ENCODE data around the gene SPINK8. TPM values are rescaled to one million over a fixed set of nuclear protein-coding genes. Genes with fewer than 3 reads are reported as not detected.
A peak's percentile ranks its signal among the peaks of the same experiment; 100 is the strongest.

The SPINK8 gene
- total and polyA plus RNA-seq, 4 donors = not detected

DNA sequence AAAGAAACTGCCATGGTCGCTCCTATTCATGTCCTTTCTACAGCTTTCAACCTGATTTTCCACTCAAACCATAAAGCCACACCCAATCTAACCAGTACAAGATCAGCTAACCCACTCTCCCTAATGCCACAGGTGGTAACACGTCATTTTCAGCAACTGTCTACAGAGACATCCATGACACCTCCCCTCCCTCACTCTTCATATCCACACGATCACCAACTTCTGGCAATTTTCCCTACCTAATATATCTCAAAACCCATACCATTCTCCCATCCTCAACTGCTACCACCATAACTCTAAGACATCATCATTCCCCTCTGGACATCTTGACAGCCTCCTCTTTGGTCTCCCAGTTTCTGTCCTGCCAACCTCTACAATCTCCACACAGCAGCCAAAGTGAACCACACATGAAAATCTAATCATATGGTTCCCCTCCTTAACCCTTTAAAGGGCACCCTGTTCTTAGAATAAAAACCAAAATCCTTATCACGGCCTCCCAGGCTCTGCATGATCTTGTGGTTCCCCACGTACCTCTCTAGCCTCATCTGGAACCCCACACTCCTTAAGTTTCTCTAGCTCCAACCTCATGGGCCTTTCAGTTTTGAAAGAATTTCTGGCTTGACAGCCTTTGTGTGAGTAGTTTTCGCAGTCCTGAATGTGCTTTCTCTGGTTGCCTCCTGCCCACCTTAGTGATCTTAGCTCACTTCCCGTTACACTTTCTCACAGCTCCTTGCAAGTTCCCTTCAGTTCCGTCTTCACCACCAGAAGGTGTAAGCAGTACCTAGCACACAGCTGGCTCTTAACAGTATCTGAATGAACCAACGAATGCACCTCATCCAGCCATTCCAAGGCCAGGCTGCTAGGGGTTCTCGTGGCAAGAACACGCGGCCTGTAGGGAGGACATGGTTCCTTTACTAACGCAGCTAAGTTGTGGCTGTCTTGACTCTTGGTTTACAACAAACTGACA lies 33.4 kb downstream of the SPINK8 start:
- H3K27ac ChIP-seq (ENCODE audit: low read depth in 1 of 2, low read length in 2 of 2) = peak overlapping the region in 1 of 2 donors; percentile 90
- 81% methylated on average over 13 of the region's 13 CpGs for WGBS
- H3K9ac ChIP-seq (ENCODE audit: low read depth in 1 of 2, low read length in 2 of 2) = no peak overlapping the region
- H3K4me1 ChIP-seq (ENCODE audit: control insufficient read depth in 4 of 4, insufficient read depth in 4 of 4, low read length in 3 of 4) = peaks cover 0 to 18% (median 6%) of the 10 kb centered on the region in 4 donors
- H3K36me3 ChIP-seq (ENCODE audit: control insufficient read depth in 4 of 4, insufficient read depth in 3 of 4, low read depth in 1 of 4, low read length in 3 of 4) = peaks cover 0 to 22% (median 15%) of the 10 kb centered on the region in 4 donors
- DNase-seq (ENCODE audit: low spot score) = no peak
- no peaks in the 10 kb centered on the region for H3K9me3 ChIP-seq (ENCODE audit: control insufficient read depth in 4 of 4, low read length in 3 of 4)
- TF ChIP-seq RAD21 (IDR thresholded peaks at IDR 0.05) (no peak), FOXA2 (IDR thresholded peaks at IDR 0.05) (no peak), EGR1 (IDR thresholded peaks at IDR 0.05; ENCODE audit: low read depth in 2 of 2) (no peak), RXRA (IDR thresholded peaks at IDR 0.05) (no peak), TAF1 (conservative IDR thresholded peaks at IDR 0.05) (no peak), HNF4G (IDR thresholded peaks at IDR 0.05) (no peak), SP1 (IDR thresholded peaks at IDR 0.05) (no peak), NR2F2 (IDR thresholded peaks at IDR 0.05) (no peak), JUND (IDR thresholded peaks at IDR 0.05) (no peak), GABPA (IDR thresholded peaks at IDR 0.05 in 1 of 2, conservative IDR thresholded peaks at IDR 0.05 in 1 of 2) (no peak), HNF4A (conservative IDR thresholded peaks at IDR 0.05) (no peak)
- TF ChIP-seq, protein P1, sequence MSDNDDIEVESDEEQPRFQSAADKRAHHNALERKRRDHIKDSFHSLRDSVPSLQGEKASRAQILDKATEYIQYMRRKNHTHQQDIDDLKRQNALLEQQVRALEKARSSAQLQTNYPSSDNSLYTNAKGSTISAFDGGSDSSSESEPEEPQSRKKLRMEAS (IDR thresholded peaks at IDR 0.05) = no peak
- TF ChIP-seq, protein P2, sequence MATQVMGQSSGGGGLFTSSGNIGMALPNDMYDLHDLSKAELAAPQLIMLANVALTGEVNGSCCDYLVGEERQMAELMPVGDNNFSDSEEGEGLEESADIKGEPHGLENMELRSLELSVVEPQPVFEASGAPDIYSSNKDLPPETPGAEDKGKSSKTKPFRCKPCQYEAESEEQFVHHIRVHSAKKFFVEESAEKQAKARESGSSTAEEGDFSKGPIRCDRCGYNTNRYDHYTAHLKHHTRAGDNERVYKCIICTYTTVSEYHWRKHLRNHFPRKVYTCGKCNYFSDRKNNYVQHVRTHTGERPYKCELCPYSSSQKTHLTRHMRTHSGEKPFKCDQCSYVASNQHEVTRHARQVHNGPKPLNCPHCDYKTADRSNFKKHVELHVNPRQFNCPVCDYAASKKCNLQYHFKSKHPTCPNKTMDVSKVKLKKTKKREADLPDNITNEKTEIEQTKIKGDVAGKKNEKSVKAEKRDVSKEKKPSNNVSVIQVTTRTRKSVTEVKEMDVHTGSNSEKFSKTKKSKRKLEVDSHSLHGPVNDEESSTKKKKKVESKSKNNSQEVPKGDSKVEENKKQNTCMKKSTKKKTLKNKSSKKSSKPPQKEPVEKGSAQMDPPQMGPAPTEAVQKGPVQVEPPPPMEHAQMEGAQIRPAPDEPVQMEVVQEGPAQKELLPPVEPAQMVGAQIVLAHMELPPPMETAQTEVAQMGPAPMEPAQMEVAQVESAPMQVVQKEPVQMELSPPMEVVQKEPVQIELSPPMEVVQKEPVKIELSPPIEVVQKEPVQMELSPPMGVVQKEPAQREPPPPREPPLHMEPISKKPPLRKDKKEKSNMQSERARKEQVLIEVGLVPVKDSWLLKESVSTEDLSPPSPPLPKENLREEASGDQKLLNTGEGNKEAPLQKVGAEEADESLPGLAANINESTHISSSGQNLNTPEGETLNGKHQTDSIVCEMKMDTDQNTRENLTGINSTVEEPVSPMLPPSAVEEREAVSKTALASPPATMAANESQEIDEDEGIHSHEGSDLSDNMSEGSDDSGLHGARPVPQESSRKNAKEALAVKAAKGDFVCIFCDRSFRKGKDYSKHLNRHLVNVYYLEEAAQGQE (IDR thresholded peaks at IDR 0.05) = no peak
- TF ChIP-seq, protein P3, sequence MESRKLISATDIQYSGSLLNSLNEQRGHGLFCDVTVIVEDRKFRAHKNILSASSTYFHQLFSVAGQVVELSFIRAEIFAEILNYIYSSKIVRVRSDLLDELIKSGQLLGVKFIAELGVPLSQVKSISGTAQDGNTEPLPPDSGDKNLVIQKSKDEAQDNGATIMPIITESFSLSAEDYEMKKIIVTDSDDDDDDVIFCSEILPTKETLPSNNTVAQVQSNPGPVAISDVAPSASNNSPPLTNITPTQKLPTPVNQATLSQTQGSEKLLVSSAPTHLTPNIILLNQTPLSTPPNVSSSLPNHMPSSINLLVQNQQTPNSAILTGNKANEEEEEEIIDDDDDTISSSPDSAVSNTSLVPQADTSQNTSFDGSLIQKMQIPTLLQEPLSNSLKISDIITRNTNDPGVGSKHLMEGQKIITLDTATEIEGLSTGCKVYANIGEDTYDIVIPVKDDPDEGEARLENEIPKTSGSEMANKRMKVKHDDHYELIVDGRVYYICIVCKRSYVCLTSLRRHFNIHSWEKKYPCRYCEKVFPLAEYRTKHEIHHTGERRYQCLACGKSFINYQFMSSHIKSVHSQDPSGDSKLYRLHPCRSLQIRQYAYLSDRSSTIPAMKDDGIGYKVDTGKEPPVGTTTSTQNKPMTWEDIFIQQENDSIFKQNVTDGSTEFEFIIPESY (IDR thresholded peaks at IDR 0.05) = no peak
- TF ChIP-seq, protein P4, sequence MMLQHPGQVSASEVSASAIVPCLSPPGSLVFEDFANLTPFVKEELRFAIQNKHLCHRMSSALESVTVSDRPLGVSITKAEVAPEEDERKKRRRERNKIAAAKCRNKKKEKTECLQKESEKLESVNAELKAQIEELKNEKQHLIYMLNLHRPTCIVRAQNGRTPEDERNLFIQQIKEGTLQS (IDR thresholded peaks at IDR 0.05) = no peak
- TF ChIP-seq, protein P5, sequence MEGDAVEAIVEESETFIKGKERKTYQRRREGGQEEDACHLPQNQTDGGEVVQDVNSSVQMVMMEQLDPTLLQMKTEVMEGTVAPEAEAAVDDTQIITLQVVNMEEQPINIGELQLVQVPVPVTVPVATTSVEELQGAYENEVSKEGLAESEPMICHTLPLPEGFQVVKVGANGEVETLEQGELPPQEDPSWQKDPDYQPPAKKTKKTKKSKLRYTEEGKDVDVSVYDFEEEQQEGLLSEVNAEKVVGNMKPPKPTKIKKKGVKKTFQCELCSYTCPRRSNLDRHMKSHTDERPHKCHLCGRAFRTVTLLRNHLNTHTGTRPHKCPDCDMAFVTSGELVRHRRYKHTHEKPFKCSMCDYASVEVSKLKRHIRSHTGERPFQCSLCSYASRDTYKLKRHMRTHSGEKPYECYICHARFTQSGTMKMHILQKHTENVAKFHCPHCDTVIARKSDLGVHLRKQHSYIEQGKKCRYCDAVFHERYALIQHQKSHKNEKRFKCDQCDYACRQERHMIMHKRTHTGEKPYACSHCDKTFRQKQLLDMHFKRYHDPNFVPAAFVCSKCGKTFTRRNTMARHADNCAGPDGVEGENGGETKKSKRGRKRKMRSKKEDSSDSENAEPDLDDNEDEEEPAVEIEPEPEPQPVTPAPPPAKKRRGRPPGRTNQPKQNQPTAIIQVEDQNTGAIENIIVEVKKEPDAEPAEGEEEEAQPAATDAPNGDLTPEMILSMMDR (IDR thresholded peaks at IDR 0.05; ENCODE audit: low read depth, low read length, missing input control) = no peak
- H3K27me3 ChIP-seq (ENCODE audit: control insufficient read depth in 4 of 4, insufficient read depth in 4 of 4, low read length in 3 of 4) = no peaks in the 10 kb centered on the region
- H3K4me3 ChIP-seq (ENCODE audit: low read depth in 1 of 3, low read length in 3 of 3) = peak overlapping the region; percentile 66 to 91 (median 83)

Data from liver (tissue), 9 donors.